D721Med (cell line): ENCODE measurements around the gene YOD1.

ENCODE experiments used
- DNase-seq: peaks from one replicate; pipeline ENCODE4 v3.0.0; 2011; ENCODE audit warnings: low spot score; ENCODE audit not compliant: insufficient read length
- FAIRE-seq: peaks from 2 replicates; lab custom pipeline; 2011; peaks lifted over from hg19 to GRCh38; lab: Jason Lieb, UNC
- CTCF ChIP-seq: IDR thresholded peaks from 2 replicates; pipeline ENCODE4 v1.5.1; 2012; ENCODE audit warnings: mild to moderate bottlenecking, control low read depth; ENCODE audit not compliant: insufficient read depth; ENCODE audit errors: missing control alignments

YOD1 gene

GRCh38 chr1:207006914-207007313 lies 44.1 kb downstream of the YOD1 start:
- no peak for TF ChIP-seq CTCF
- DNase-seq (no peak), FAIRE-seq (no peak)

- DNase-seq (no peak), FAIRE-seq (no peak)
- no peak for TF ChIP-seq CTCF
These were observed 44.9 kb downstream of the YOD1 start for GRCh38 chr1:207006083-207006482.

GRCh38 chr1:207004931-207005830 lies 45.8 kb downstream of the YOD1 start:
- no peak for DNase-seq
- FAIRE-seq, result no peak
- TF ChIP-seq CTCF, result peak; percentile 72

- TF ChIP-seq CTCF, result no peak
- no peak for FAIRE-seq
- DNase-seq, result no peak
These were observed 47.8 kb downstream of the YOD1 start for GRCh38 chr1:207003210-207003609.

- no peak for DNase-seq
- FAIRE-seq, result no peak
- TF ChIP-seq CTCF, result no peak
These were observed 48.3 kb downstream of the YOD1 start for GRCh38 chr1:207002724-207003146.

- DNase-seq, result no peak
- no peak for TF ChIP-seq CTCF
- no peak for FAIRE-seq
These were observed 49.3 kb downstream of the YOD1 start for GRCh38 chr1:207001492-207002245.
